K562 treated with DMSO at 1 percent for 4 hours (cell line): ENCODE measurements around the gene ZFP69. TPM values are rescaled to one million over a fixed set of nuclear protein-coding genes. Genes with fewer than 3 reads are reported as not detected.

ENCODE experiments used
- total RNA-seq: library from RNA; unstranded; fragments of 300-600 nt; gene quantifications from 2 replicates; pipeline ENCODE4 v1.2.3, GENCODE V29; 2022; ENCODE audit not compliant: insufficient read depth

The ZFP69 gene
- 2.6 and 2.8 TPM in 2 replicates for total RNA-seq

GRCh38 chr1:40476924-40477677 lies at the start of gene ZFP69:
Gene ZFP69 (plus strand): TSS chr1:40477290. CDS start chr1:40479362, 2,072 bp downstream.

DNA sequence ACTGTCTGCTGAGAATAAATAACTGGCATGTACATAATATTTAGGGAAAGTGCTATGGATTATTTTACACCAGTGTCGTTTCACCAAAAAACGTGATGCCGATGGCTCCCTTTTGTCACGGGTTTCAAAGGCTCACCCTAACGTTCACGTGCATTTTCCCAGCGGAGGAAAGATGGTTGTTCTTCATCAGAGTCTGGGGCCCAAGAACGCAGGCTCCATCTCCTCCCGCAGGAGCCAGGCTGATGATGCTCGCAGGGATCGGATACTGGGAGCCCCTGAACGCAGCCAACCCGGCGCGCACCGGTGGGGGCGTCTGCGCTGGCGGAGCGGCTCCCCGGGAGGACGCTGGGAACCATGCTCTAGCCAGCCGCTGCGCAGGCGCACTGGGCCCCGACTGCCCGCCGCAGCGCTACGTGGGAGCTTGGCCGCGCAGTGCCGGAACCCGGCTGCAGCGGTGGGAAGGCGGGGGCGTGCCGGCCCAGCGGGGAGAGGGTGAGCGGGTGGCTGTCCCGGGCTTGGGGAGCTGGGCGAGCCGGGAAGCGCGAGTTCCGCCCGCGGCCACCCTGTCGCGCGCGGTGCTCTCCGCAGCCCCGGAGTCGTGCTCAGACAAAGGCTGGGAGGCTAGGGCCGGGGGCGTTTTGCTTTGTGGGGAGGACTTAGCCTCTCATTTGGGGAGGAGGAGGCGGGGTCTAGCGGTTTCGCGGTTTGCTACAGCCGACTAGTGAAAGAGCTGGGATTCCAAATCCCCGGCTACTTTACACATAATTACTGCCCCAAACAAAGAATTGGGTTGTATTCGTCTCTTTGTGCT lies 27.2 kb upstream of the ZFP69 start, which contains the start of gene ZFP69B:
ZFP69B (plus strand) TSS at position 793 of the 811 bp plus-strand sequence. CDS start 486 bp downstream, outside the sequence.

DNA sequence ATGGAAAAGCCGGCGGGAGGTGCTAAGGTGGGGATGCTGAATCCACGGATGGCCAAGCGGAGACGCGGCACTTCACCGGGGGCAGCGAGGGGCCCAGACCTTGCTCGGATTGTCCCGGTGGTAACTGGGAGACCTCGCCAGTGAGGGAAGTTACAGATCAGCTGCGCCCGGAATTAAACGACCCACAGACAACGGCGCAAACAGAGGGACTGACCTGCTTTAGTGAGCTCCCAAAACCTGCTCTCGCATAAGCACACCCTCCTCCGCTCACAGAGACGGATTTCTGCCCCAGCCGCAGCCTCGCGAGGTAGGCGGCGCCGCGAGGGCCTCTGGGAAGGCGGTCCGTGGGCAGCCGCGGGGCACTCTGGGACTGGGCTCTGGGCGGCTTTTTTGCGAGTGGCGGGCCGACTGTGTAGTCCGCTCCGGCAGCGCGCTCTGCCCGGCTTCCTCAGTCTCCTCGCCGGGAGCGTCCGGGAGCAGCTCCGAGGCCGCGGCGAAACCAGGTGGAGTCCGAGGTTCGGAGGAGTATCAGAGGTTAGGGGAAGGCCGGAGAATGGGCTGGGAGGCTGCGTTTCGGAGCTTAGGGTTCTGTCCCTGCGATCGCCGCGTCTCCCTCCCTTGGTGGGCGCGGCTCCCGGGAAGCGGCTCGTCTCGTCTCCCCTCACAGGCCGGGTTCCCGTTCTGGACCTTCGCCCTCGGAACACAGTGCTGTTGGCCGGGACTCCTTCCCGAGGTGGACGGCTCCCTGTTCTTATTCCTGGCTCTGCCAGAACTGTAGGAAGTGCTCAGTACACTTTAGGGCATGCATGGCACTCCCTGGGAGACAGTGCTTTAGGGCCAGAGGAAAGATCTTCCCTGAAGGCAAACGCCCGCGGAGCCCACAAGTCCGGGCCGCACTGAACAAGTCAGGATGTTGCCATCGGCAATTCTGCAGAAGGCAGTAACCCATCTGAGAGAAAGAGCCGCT lies 31.6 kb downstream of the ZFP69 start, which contains the start of gene EXO5:
EXO5 (plus strand) TSS at position 393 of the 967 bp plus-strand sequence. CDS start 5,778 bp downstream, outside the sequence.

GRCh38 chr1:40531381-40532061 lies 54.4 kb downstream of the ZFP69 start, which contains the start of gene ZNF684:
Gene ZNF684 (plus strand): TSS chr1:40531637. CDS start chr1:40533167, 1,530 bp downstream.

Other genes starting within 250 kb of the ZFP69 start
- not detected in 2 replicates for gene TMCO2, start 229.4 kb upstream of the ZFP69 start, total RNA-seq
- 12.5 and 19.9 TPM in 2 replicates for gene ZMPSTE24, start 219.1 kb upstream of the ZFP69 start, total RNA-seq
- 2.5 and 6.7 TPM in 2 replicates for gene COL9A2, start 160.0 kb upstream of the ZFP69 start, total RNA-seq
- 90.6 and 103 TPM in 2 replicates for gene SMAP2, start 103.6 kb upstream of the ZFP69 start, total RNA-seq
- gene ZFP69B, start 26.8 kb upstream of the ZFP69 start, total RNA-seq = 2.7 and 4.3 TPM in 2 replicates
- gene EXO5, start 31.5 kb downstream of the ZFP69 start, total RNA-seq = 3.3 and 7.2 TPM in 2 replicates
- 8.4 and 11.1 TPM in 2 replicates for gene ZNF684, start 54.3 kb downstream of the ZFP69 start, total RNA-seq
- gene RIMS3, start 188.4 kb downstream of the ZFP69 start, total RNA-seq = 0.80 and 1.3 TPM in 2 replicates
- 72.7 and 86.1 TPM in 2 replicates for gene NFYC, start 214.4 kb downstream of the ZFP69 start, total RNA-seq